Neuronal stem cell (in vitro differentiated cells): Measurements from ENCODE around the gene SSTR5.

Experiments
- DNase-seq: peaks from one replicate; pipeline ENCODE4 v3.0.0-alpha.2; 2013; ENCODE audit warnings: low spot score
- H2AFZ ChIP-seq: one replicate; pipeline ENCODE4 v1.6.1; 2013; ENCODE audit warnings: mild to moderate bottlenecking, low read length, inconsistent platforms
- H2AK5ac ChIP-seq: 2 replicates; pipeline ENCODE4 v1.6.1; 2013; ENCODE audit warnings: low read depth, mild to moderate bottlenecking, inconsistent platforms, low read length, moderate library complexity, mixed read lengths
- H2BK120ac ChIP-seq: 2 replicates; pipeline ENCODE4 v1.6.1; 2013; ENCODE audit warnings: low read depth, mild to moderate bottlenecking, inconsistent platforms, low read length, moderate library complexity, mixed read lengths
- H2BK12ac ChIP-seq: one replicate; pipeline ENCODE4 v1.6.1; 2013; ENCODE audit warnings: low read length, inconsistent platforms
- H2BK15ac ChIP-seq: 2 replicates; pipeline ENCODE4 v1.6.1; 2013; ENCODE audit warnings: mild to moderate bottlenecking, low read length, inconsistent platforms, mixed read lengths
- H2BK5ac ChIP-seq: one replicate; pipeline ENCODE4 v1.6.1; 2013; ENCODE audit warnings: inconsistent platforms, mild to moderate bottlenecking, low read length, moderate library complexity
- H3K14ac ChIP-seq: one replicate; pipeline ENCODE4 v1.6.1; 2013; ENCODE audit warnings: low read length, inconsistent platforms
- H3K18ac ChIP-seq: 2 replicates; pipeline ENCODE4 v1.6.1; 2013; ENCODE audit warnings: low read length, inconsistent platforms
- H3K23ac ChIP-seq: 2 replicates; pipeline ENCODE4 v1.6.1; 2013; ENCODE audit warnings: low read depth, mild to moderate bottlenecking, mixed read lengths, low read length, inconsistent platforms; ENCODE audit not compliant: poor library complexity
- H3K27ac ChIP-seq: replicated peaks from 3 replicates; pipeline ENCODE4 v1.5.1; 2013; ENCODE audit warnings: low read length, inconsistent platforms
- H3K27me3 ChIP-seq, 3 experiments: 2 replicates each; pipeline ENCODE4 v1.6.1; 2013; ENCODE audit warnings: low read length in 3 of 3, mild to moderate bottlenecking in 2 of 3, inconsistent platforms in 1 of 3, low read depth in 1 of 3, mixed read lengths in 1 of 3, moderate library complexity in 1 of 3; ENCODE audit not compliant: control insufficient read depth in 3 of 3, insufficient read depth in 3 of 3
- H3K36me3 ChIP-seq, 2 donors: replicated peaks in 1 of 2; 2 replicates each; pipeline ENCODE4 v1.6.1; 2013; ENCODE audit warnings: low read length in 2 of 2; ENCODE audit not compliant: control insufficient read depth in 2 of 2, insufficient read depth in 2 of 2
- H3K4ac ChIP-seq: 2 replicates; pipeline ENCODE4 v1.6.1; 2013; ENCODE audit warnings: inconsistent platforms, mild to moderate bottlenecking, low read length, moderate library complexity
- H3K4me1 ChIP-seq, 2 donors: 1 replicate in 1 of 2; 2 replicates in 1 of 2; pipeline ENCODE4 v1.6.1; 2013; ENCODE audit warnings: low read length in 2 of 2, low read depth in 1 of 2; ENCODE audit not compliant: control insufficient read depth in 2 of 2, insufficient read depth in 1 of 2
- H3K4me2 ChIP-seq: one replicate; pipeline ENCODE4 v1.6.1; 2013; ENCODE audit warnings: mild to moderate bottlenecking, low read length, inconsistent platforms; ENCODE audit not compliant: insufficient read depth, poor library complexity, severe bottlenecking
- H3K4me3 ChIP-seq, 2 donors: 2 replicates each; pipeline ENCODE4 v1.5.1; 2013; ENCODE audit warnings: low read length in 2 of 2, mild to moderate bottlenecking in 2 of 2, inconsistent platforms in 1 of 2, moderate library complexity in 1 of 2
- H3K79me1 ChIP-seq: one replicate; pipeline ENCODE4 v1.6.1; 2013; ENCODE audit warnings: low read depth, mild to moderate bottlenecking, inconsistent platforms, low read length, moderate library complexity
- H3K9ac ChIP-seq: one replicate; pipeline ENCODE4 v1.6.1; 2013; ENCODE audit warnings: mild to moderate bottlenecking, low read depth, low read length, inconsistent platforms; ENCODE audit not compliant: poor library complexity
- H3K9me3 ChIP-seq, 2 donors: replicated peaks in 1 of 2; 2 replicates each; pipeline versions ENCODE3 to v1.6.1; 2013; ENCODE audit warnings: low read length in 2 of 2, mild to moderate bottlenecking in 2 of 2, inconsistent platforms in 1 of 2, low read depth in 1 of 2, mixed read lengths in 1 of 2, moderate library complexity in 1 of 2; ENCODE audit not compliant: control insufficient read depth in 2 of 2, insufficient read depth in 1 of 2
- H4K8ac ChIP-seq: one replicate; pipeline ENCODE4 v1.6.1; 2013; ENCODE audit warnings: low read depth, mild to moderate bottlenecking, inconsistent platforms, low read length, moderate library complexity
- H4K91ac ChIP-seq: one replicate; pipeline ENCODE4 v1.6.1; 2013; ENCODE audit warnings: low read length, low read depth, mild to moderate bottlenecking, inconsistent platforms; ENCODE audit not compliant: poor library complexity
- WGBS, 2 donors: extraction: QIAGEN DNeasy Blood & Tissue Kit; methylation state at CpG; one replicate each; pipeline ENCODE4 v1.1.7; 2013; ENCODE audit warnings: missing lambda C conversion rate in 2 of 2, mixed read lengths in 1 of 2; ENCODE audit not compliant: insufficient read length in 2 of 2, insufficient replicate concordance in 1 of 2; ENCODE audit errors: extremely low coverage in 2 of 2; 5-methylcytosine and 5-hydroxymethylcytosine counted together

The SSTR5 gene

DNA sequence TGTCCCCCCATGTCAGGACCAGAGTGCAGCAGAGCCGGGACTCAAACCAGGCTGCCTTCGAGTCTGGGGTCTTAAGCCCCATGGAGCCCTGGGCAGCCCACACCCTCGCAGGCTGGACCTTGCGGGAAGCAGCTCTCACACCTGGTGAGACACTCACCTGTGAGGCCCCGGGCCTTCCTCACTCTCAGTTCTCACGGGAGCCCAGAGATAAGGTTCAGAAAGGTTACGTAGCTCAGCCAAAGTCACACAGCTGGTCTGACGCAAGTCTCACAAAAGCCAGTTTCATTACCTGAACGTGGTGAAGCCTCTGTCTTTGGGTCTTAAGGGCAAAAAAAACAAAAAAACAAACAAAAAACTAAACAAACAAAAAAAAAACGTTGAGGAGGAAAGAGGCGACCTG lies 32.8 kb upstream of the SSTR5 start:
- Histone ChIP-seq H2BK15ac (peak overlapping the region; percentile 97), H3K4me3 (no peak overlapping the region)
- WGBS, 2 donors, result no CpG with 5 or more reads among the region's 11 CpGs

GRCh38 chr16:1040346-1040745 lies 32.2 kb upstream of the SSTR5 start:
- H2BK5ac ChIP-seq, result no peak overlapping the region
- H2BK12ac ChIP-seq, result peak overlapping the region; percentile 84
- H4K8ac ChIP-seq, result no peak overlapping the region
- WGBS, 2 donors, result no CpG with 5 or more reads among the region's 29 CpGs
- H2BK120ac ChIP-seq, result no peak overlapping the region
- no peak overlapping the region for H3K23ac ChIP-seq
- H3K4me3 ChIP-seq, result no peak overlapping the region
- peak overlapping the region; percentile 39 for H2BK15ac ChIP-seq
- no peak overlapping the region for H4K91ac ChIP-seq
- peak overlapping the region; percentile 45 for H2AK5ac ChIP-seq
- H2AFZ ChIP-seq, result no peak overlapping the region
- H3K4me1 ChIP-seq, result peaks cover 0 to 4% of the 10 kb centered on the region in 2 donors
- H3K4me2 ChIP-seq, result no peak overlapping the region
- H3K36me3 ChIP-seq, result no peaks in the 10 kb centered on the region
- no peak overlapping the region for H3K27ac ChIP-seq
- H3K27me3 ChIP-seq, result peaks cover 0 to 15% (median 0%) of the 10 kb centered on the region in 3 experiments
- H3K4ac ChIP-seq, result no peak overlapping the region
- no peak for DNase-seq
- H3K9ac ChIP-seq, result no peak overlapping the region
- H3K14ac ChIP-seq, result no peak overlapping the region
- peaks cover 9 to 12% of the 10 kb centered on the region in 2 donors for H3K9me3 ChIP-seq
- peaks cover under 1% of the 10 kb centered on the region for H3K79me1 ChIP-seq
- peak overlapping the region; percentile 80 for H3K18ac ChIP-seq

More for the DNA sequence above, 32.8 kb upstream of the SSTR5 start:
- no peak for DNase-seq
- Histone ChIP-seq H2BK5ac (peak overlapping the region; percentile 75), H3K36me3 (no peaks in the 10 kb centered on the region), H4K8ac (no peak overlapping the region), H3K9ac (no peak overlapping the region), H3K4me1 (peaks cover 0 to 3% of the 10 kb centered on the region in 2 donors), H3K79me1 (peaks cover 4% of the 10 kb centered on the region), H2BK12ac (no peak overlapping the region), H3K4me2 (no peak overlapping the region), H3K14ac (no peak overlapping the region), H3K18ac (no peak overlapping the region), H2AK5ac (peak overlapping the region; percentile 45), H2BK120ac (no peak overlapping the region), H3K27ac (no peak overlapping the region), H2AFZ (no peak overlapping the region), H3K4ac (no peak overlapping the region), H3K9me3 (peaks cover 9 to 12% of the 10 kb centered on the region in 2 donors), H3K27me3 (peaks cover 0 to 15% (median 0%) of the 10 kb centered on the region in 3 experiments), H4K91ac (no peak overlapping the region), H3K23ac (peak overlapping the region; percentile 73)

DNA sequence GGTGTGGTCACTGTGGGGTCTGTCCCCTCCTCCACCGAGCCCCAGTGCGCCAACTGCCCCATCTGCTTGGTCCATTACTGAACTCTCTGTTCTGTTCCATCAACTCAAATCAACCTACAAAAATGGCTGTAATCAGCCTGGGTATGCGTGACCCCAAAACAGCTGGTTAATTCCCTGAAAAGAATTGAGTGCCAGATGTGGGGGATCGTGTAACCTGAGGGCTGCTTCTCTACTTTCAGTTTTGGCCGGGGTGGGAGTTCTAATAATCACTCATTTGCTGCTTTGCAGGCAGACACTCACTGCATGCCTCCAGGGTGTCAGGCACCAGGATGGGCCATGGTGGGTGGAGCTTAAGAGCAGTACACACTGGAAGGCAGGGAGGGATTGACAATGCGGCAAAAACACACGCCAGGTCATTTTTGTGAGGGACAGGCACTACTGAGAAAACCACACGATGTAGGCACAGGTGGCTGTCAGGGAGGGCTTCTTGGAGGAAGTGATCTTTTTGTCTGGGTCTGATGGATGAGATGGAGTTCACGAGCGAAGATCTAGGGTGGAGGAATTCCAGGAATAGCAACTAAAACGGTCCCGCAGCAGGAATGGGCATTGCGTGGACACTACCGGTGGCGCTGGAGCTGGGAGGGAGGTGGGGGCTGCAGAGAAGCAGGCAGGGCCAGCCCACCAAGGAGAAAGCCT lies 30.4 kb upstream of the SSTR5 start:
- Histone ChIP-seq H3K79me1 (peaks cover 2% of the 10 kb centered on the region), H3K23ac (peak overlapping the region; percentile 89), H2AK5ac (peak overlapping the region; percentile 92), H3K14ac (peak overlapping the region; percentile 56), H3K4ac (no peak overlapping the region), H3K36me3 (no peaks in the 10 kb centered on the region), H2BK12ac (peak overlapping the region; percentile 58), H3K4me3 (no peak overlapping the region), H3K4me2 (no peak overlapping the region), H3K18ac (peak overlapping the region; percentile 48), H2BK120ac (no peak overlapping the region), H4K8ac (no peak overlapping the region), H4K91ac (no peak overlapping the region), H3K27ac (no peak overlapping the region), H3K9ac (no peak overlapping the region), H3K27me3 (peaks cover 0 to 10% (median 0%) of the 10 kb centered on the region in 3 experiments), H2AFZ (no peak overlapping the region), H2BK5ac (no peak overlapping the region), H3K4me1 (peaks cover 0 to 2% of the 10 kb centered on the region in 2 donors), H2BK15ac (peak overlapping the region; percentile 75), H3K9me3 (peaks cover 9 to 12% of the 10 kb centered on the region in 2 donors)
- no CpG with 5 or more reads among the region's 15 CpGs for WGBS, 2 donors
- DNase-seq, result no peak

- no CpG with 5 or more reads among the region's 19 CpGs for WGBS, 2 donors
- peak overlapping the region; percentile 92 for H2AK5ac ChIP-seq
- no peak overlapping the region for H3K18ac ChIP-seq
- H3K4me2 ChIP-seq, result no peak overlapping the region
- peak overlapping the region; percentile 56 for H3K14ac ChIP-seq
- H3K36me3 ChIP-seq, result no peaks in the 10 kb centered on the region
- H3K4me3 ChIP-seq, result no peak overlapping the region
- H4K91ac ChIP-seq, result no peak overlapping the region
- DNase-seq, result no peak
- peak overlapping the region; percentile 66 for H3K4ac ChIP-seq
- no peak overlapping the region for H3K9ac ChIP-seq
- H2BK5ac ChIP-seq, result no peak overlapping the region
- no peak overlapping the region for H4K8ac ChIP-seq
- H2BK15ac ChIP-seq, result peak overlapping the region; percentile 75
- H3K27ac ChIP-seq, result no peak overlapping the region
- H2BK120ac ChIP-seq, result no peak overlapping the region
- no peak overlapping the region for H2AFZ ChIP-seq
- H3K23ac ChIP-seq, result peak overlapping the region; percentile 89
- H3K4me1 ChIP-seq, result peaks cover 0 to 4% of the 10 kb centered on the region in 2 donors
- H3K9me3 ChIP-seq, result peaks cover 9 to 12% of the 10 kb centered on the region in 2 donors
- H2BK12ac ChIP-seq, result peak overlapping the region; percentile 58
- H3K79me1 ChIP-seq, result peaks cover 2% of the 10 kb centered on the region
- H3K27me3 ChIP-seq, result peaks cover 0 to 12% (median 0%) of the 10 kb centered on the region in 3 experiments
These were observed 29.7 kb upstream of the SSTR5 start for GRCh38 chr16:1042866-1043265.
